ENCODE results near the gene AGT. TPM values are rescaled to one million over a fixed set of nuclear protein-coding genes. Genes with fewer than 3 reads are reported as not detected.

AGT gene
- total RNA-seq, 6 donors from 2014 or later = 1.1 to 2.6 (median 1.7) TPM; not detected in 1

Other genes with a start within 250 kb of the AGT start
- 10 to 100 TPM; 23.5 to 37.7 (median 28.7) TPM for gene COG2, start 71.6 kb downstream of the AGT start, total RNA-seq
- gene CAPN9, start 33.3 kb upstream of the AGT start, total RNA-seq = 10 to 100 TPM in 5 of 6 donors, 1 to 10 TPM in 1; 8.0 to 29.0 (median 19.6) TPM
- gene C1orf198, start 154.4 kb upstream of the AGT start, total RNA-seq = 100 to 1,000 TPM in 5 of 6 donors, 10 to 100 TPM in 1; 51.3 to 241 (median 125) TPM